G401 (cell line): ENCODE measurements around the gene NAA30. TPM values are rescaled to one million over a fixed set of nuclear protein-coding genes. Genes with fewer than 3 reads are reported as not detected.

Experiments
- DNase-seq: peaks from one replicate; pipeline ENCODE4 v3.0.0-alpha.2; 2015; ENCODE audit warnings: low spot score
- in situ Hi-C: cut with HindIII; loops from 2 replicates; pipeline ENCODE4 v1.10.0; 2016; ENCODE audit warnings: low sequenced_read_pairs, mixed read lengths
- total RNA-seq: library from RNA; depleted of rRNA; stranded (reverse); fragments of >200 nt; shearing (Covaris generic); gene quantifications from 2 replicates; pipeline ENCODE4 v1.2.3, GENCODE V29; 2014

The NAA30 gene
- total RNA-seq, 1 experiment from 2014 or later, result 32.3 TPM

- in situ Hi-C loops, result no loop called here
- peak; percentile 30 for DNase-seq
These were observed 575 bp downstream of the NAA30 start for GRCh38 chr14:57390806-57391516.

GRCh38 chr14:57391517-57392195 lies 1.3 kb downstream of the NAA30 start:
- in situ Hi-C loops, result no loop called here

GRCh38 chr14:57392830-57393229 lies 2.4 kb downstream of the NAA30 start:
- in situ Hi-C loops, result no loop called here

More at GRCh38 chr14:57391517-57392195, 1.3 kb downstream of the NAA30 start:
- no peak for DNase-seq

GRCh38 chr14:57400556-57401494 lies 10.4 kb downstream of the NAA30 start:
- in situ Hi-C loops, result no loop called here
- DNase-seq, result no peak

More at GRCh38 chr14:57392830-57393229, 2.4 kb downstream of the NAA30 start:
- no peak for DNase-seq

- in situ Hi-C loops, result no loop called here
- no peak for DNase-seq
These were observed 11.1 kb downstream of the NAA30 start for GRCh38 chr14:57401501-57401900.

GRCh38 chr14:57402173-57402852 lies 11.9 kb downstream of the NAA30 start:
- in situ Hi-C loops, result no loop called here
- DNase-seq, result no peak

- no peak for DNase-seq
- in situ Hi-C loops, result no loop called here
These were observed 13.1 kb downstream of the NAA30 start for GRCh38 chr14:57403521-57403864.

GRCh38 chr14:57405562-57405961 lies 15.2 kb downstream of the NAA30 start:
- in situ Hi-C loops, result no loop called here
- no peak for DNase-seq

GRCh38 chr14:57408037-57408436 lies 17.7 kb downstream of the NAA30 start:
- DNase-seq, result no peak
- in situ Hi-C loops, result no loop called here

- in situ Hi-C loops, result no loop called here
- DNase-seq, result no peak
These were observed 18.2 kb downstream of the NAA30 start for GRCh38 chr14:57408634-57409033.

GRCh38 chr14:57412341-57412740 lies 22.0 kb downstream of the NAA30 start:
- no peak for DNase-seq
- in situ Hi-C loops, result no loop called here

- in situ Hi-C loops, result no loop called here
- DNase-seq, result no peak
These were observed 23.5 kb downstream of the NAA30 start for GRCh38 chr14:57413849-57414248.

GRCh38 chr14:57417228-57417627 lies 26.8 kb downstream of the NAA30 start:
- DNase-seq, result no peak
- in situ Hi-C loops, result no loop called here

- DNase-seq, result no peak
- in situ Hi-C loops, result no loop called here
These were observed 28.6 kb downstream of the NAA30 start for GRCh38 chr14:57418999-57419398.

- no peak for DNase-seq
These were observed 29.6 kb downstream of the NAA30 start for GRCh38 chr14:57420033-57420432.

GRCh38 chr14:57420986-57421385 lies 30.6 kb downstream of the NAA30 start:
- in situ Hi-C loops, result no loop called here

More at GRCh38 chr14:57420033-57420432, 29.6 kb downstream of the NAA30 start:
- in situ Hi-C loops, result no loop called here

GRCh38 chr14:57435923-57436322 lies 45.5 kb downstream of the NAA30 start:
- no peak for DNase-seq
- in situ Hi-C loops, result no loop called here

More at GRCh38 chr14:57420986-57421385, 30.6 kb downstream of the NAA30 start:
- no peak for DNase-seq

- no peak for DNase-seq
- in situ Hi-C loops, result no loop called here
These were observed 71.5 kb downstream of the NAA30 start for GRCh38 chr14:57461777-57462320.

GRCh38 chr14:57462551-57462950 lies 72.2 kb downstream of the NAA30 start:
- DNase-seq, result no peak
- in situ Hi-C loops, result no loop called here
